Parathyroid adenoma (tissue), 2 donors: ENCODE data around the gene NFIB.

Experiments used
- H2AFZ ChIP-seq: fragments of 300-600 bp; sonication (generic); one replicate; pipeline ENCODE4 v1.7.0; 2017; ENCODE audit warnings: antibody characterized with exemption, mild to moderate bottlenecking
- H3K27ac ChIP-seq: fragments of 300-600 bp; sonication (generic); one replicate; pipeline ENCODE4 v1.7.0; 2017
- H3K27me3 ChIP-seq: fragments of 300-600 bp; sonication (generic); one replicate; pipeline ENCODE4 v1.7.0; 2017; ENCODE audit warnings: low read length; ENCODE audit not compliant: control insufficient read depth, insufficient read depth
- H3K36me3 ChIP-seq: fragments of 300-600 bp; sonication (generic); one replicate; pipeline ENCODE4 v1.7.0; 2017; ENCODE audit warnings: low read length; ENCODE audit not compliant: control insufficient read depth, insufficient read depth
- H3K4me1 ChIP-seq: fragments of 300-600 bp; sonication (generic); one replicate; pipeline ENCODE4 v1.7.0; 2017; ENCODE audit warnings: control low read depth
- H3K4me2 ChIP-seq: fragments of 300-600 bp; sonication (generic); one replicate; pipeline ENCODE4 v1.7.0; 2017; ENCODE audit warnings: low read length
- H3K4me3 ChIP-seq: fragments of 300-600 bp; sonication (generic); one replicate; pipeline ENCODE4 v1.7.0; 2017; ENCODE audit warnings: low read depth, low read length
- H3K79me2 ChIP-seq: fragments of 300-600 bp; sonication (generic); one replicate; pipeline ENCODE4 v1.7.0; 2017; ENCODE audit warnings: control low read depth
- H3K9ac ChIP-seq: fragments of 300-600 bp; sonication (generic); one replicate; pipeline ENCODE4 v1.7.0; 2017; ENCODE audit warnings: mild to moderate bottlenecking
- H3K9me3 ChIP-seq: fragments of 300-600 bp; sonication (generic); one replicate; pipeline ENCODE4 v1.7.0; 2017; ENCODE audit warnings: low read length; ENCODE audit not compliant: control insufficient read depth
- CTCF ChIP-seq: fragments of 300-600 bp; sonication (generic); IDR thresholded peaks from one replicate; pipeline ENCODE4 v1.7.0; 2017; ENCODE audit warnings: antibody characterized with exemption, mild to moderate bottlenecking
- donor health status: primary hyperparathyroidism.

NFIB gene

GRCh38 chr9:14289916-14290315 is 24.0 kb downstream of the NFIB start:
- H2AFZ ChIP-seq = no peak overlapping the region
- no peaks in the 10 kb centered on the region for H3K9me3 ChIP-seq
- no peaks in the 10 kb centered on the region for H3K36me3 ChIP-seq
- no peak overlapping the region for H3K9ac ChIP-seq
- no peak overlapping the region for H3K27ac ChIP-seq
- H3K4me1 ChIP-seq = no peaks in the 10 kb centered on the region
- no peak overlapping the region for H3K4me3 ChIP-seq
- no peaks in the 10 kb centered on the region for H3K79me2 ChIP-seq
- no peak overlapping the region for H3K4me2 ChIP-seq
- no peak for TF ChIP-seq CTCF
- no peaks in the 10 kb centered on the region for H3K27me3 ChIP-seq

- H3K36me3 ChIP-seq = no peaks in the 10 kb centered on the region
- no peaks in the 10 kb centered on the region for H3K79me2 ChIP-seq
- H3K4me1 ChIP-seq = no peaks in the 10 kb centered on the region
- no peak for TF ChIP-seq CTCF
- no peak overlapping the region for H3K9ac ChIP-seq
- no peak overlapping the region for H3K27ac ChIP-seq
- no peak overlapping the region for H3K4me2 ChIP-seq
- no peaks in the 10 kb centered on the region for H3K27me3 ChIP-seq
- no peaks in the 10 kb centered on the region for H3K9me3 ChIP-seq
- no peak overlapping the region for H3K4me3 ChIP-seq
- no peak overlapping the region for H2AFZ ChIP-seq
Measured at GRCh38 chr9:14288433-14288832, 25.5 kb downstream of the NFIB start.

DNA sequence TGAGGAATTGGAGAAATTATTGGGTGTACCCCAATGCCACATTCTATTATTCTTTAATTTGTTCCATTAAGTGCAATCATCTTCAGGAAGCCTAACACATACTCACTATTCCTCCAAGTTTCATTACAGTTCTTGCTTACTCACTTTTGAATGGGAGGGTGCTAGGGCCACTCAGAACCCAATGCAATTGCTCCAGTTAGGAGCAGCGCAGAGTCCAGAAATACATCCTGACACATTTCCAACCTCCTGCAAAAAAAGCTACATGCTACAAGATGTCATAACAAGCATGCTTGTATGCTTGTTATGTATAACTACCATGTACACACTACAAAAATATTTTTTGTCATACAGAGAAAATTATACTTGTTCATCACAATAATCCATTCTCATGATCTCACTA is 27.8 kb downstream of the NFIB start:
- H3K79me2 ChIP-seq = no peaks in the 10 kb centered on the region
- no peak overlapping the region for H2AFZ ChIP-seq
- H3K4me2 ChIP-seq = no peak overlapping the region
- no peak overlapping the region for H3K27ac ChIP-seq
- TF ChIP-seq CTCF = no peak
- H3K4me1 ChIP-seq = no peaks in the 10 kb centered on the region
- H3K9me3 ChIP-seq = no peaks in the 10 kb centered on the region
- no peak overlapping the region for H3K9ac ChIP-seq
- no peaks in the 10 kb centered on the region for H3K36me3 ChIP-seq
- no peaks in the 10 kb centered on the region for H3K27me3 ChIP-seq
- no peak overlapping the region for H3K4me3 ChIP-seq

DNA sequence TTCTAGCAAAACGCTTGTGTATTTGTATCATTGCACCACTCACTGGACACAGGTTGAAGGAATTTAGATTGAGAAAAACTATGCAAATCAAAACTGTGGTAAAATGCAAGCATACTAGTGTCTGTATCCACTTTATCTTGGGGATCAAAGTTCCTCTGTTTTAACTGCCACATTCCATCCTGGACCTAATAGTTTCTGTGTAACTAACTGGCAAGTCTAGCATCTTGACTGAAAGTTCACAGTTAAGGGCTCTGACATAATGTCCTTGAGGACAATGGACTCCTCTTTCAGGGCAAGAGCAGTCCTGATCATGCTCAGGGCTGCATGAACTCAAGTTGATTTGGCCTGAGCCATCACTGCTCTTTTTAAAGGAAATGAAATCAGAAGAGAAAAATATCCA is 30.7 kb downstream of the NFIB start:
- no peak overlapping the region for H3K4me2 ChIP-seq
- TF ChIP-seq CTCF = no peak
- no peaks in the 10 kb centered on the region for H3K79me2 ChIP-seq
- H3K9me3 ChIP-seq = no peaks in the 10 kb centered on the region
- H3K27me3 ChIP-seq = no peaks in the 10 kb centered on the region
- H3K4me1 ChIP-seq = no peaks in the 10 kb centered on the region
- H3K27ac ChIP-seq = no peak overlapping the region
- H3K9ac ChIP-seq = no peak overlapping the region
- no peak overlapping the region for H3K4me3 ChIP-seq
- no peaks in the 10 kb centered on the region for H3K36me3 ChIP-seq
- no peak overlapping the region for H2AFZ ChIP-seq

DNA sequence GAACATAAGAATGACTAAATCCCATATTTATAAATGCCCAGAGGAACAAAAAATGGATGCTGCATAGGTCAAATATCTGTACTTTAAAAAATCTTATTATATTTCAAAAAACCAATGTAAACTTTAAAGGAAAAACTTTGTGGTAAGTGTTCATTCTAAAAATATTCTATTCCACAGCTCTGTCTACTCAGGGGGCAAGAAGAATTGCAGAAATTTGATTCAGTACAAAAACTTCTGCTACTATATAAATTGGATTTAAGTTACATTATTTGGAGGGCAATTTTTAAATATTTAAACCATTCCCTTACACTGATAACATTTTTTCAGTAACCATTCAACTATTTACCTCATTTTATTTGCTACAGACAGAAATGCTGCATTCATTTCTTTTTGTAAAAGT is 32.1 kb downstream of the NFIB start:
- Histone ChIP-seq H3K4me3 (no peak overlapping the region), H3K27ac (no peak overlapping the region), H3K79me2 (no peaks in the 10 kb centered on the region), H2AFZ (no peak overlapping the region), H3K36me3 (no peaks in the 10 kb centered on the region), H3K4me1 (no peaks in the 10 kb centered on the region), H3K27me3 (no peaks in the 10 kb centered on the region), H3K9me3 (no peaks in the 10 kb centered on the region), H3K9ac (no peak overlapping the region), H3K4me2 (no peak overlapping the region)
- no peak for TF ChIP-seq CTCF
